K562 (cell line): ENCODE results near the gene SPHK1. TPM values are rescaled to one million over a fixed set of nuclear protein-coding genes. Genes with fewer than 3 reads are reported as not detected.

ENCODE experiments used
- CEBPB ChIP-seq: fragments of 450-650 bp; IDR thresholded peaks from 2 replicates; pipeline ENCODE4 v1.6.1; 2016; ENCODE audit warnings: missing genetic modification characterization, missing compliant biosample characterization
- ELK1 ChIP-seq: sonication (generic); formaldehyde crosslinking; IDR thresholded peaks from 2 replicates; pipeline ENCODE4 v1.8.1; 2022; ENCODE audit warnings: missing genetic modification reagents
- ESRRB ChIP-seq: fragments of 250-450 bp; sonication (Bioruptor Pico); IDR thresholded peaks from 2 replicates; pipeline ENCODE4 v1.5.0; 2020; ENCODE audit warnings: mild to moderate bottlenecking, moderate library complexity, borderline replicate concordance
- IRF2 ChIP-seq: sonication (generic); formaldehyde crosslinking; IDR thresholded peaks from 2 replicates; pipeline ENCODE4 v1.8.1; 2022; ENCODE audit warnings: mild to moderate bottlenecking, missing genetic modification reagents
- MITF ChIP-seq: IDR thresholded peaks from 2 replicates; pipeline ENCODE4 v1.6.1; 2014; ENCODE audit warnings: antibody characterized with exemption
- NR3C1 ChIP-seq: sonication (generic); formaldehyde crosslinking; IDR thresholded peaks from 2 replicates; pipeline ENCODE4 v1.8.1; 2022; ENCODE audit warnings: missing genetic modification reagents
- SP1 ChIP-seq: sonication (generic); formaldehyde crosslinking; IDR thresholded peaks from 2 replicates; pipeline ENCODE4 v1.8.1; 2022; ENCODE audit warnings: mild to moderate bottlenecking, missing genetic modification reagents
- SREBF1 ChIP-seq: fragments of 150-350 bp; IDR thresholded peaks from 2 replicates; pipeline ENCODE4 v1.6.1; 2014; ENCODE audit warnings: antibody characterized with exemption, low read depth, low read length, borderline replicate concordance
- SRSF1 ChIP-seq: fragments of 200-400 bp; formaldehyde crosslinking; IDR thresholded peaks from 2 replicates; pipeline ENCODE4 v1.6.1; 2017; ENCODE audit warnings: mild to moderate bottlenecking, low read depth, low read length, moderate library complexity
- TCF7 ChIP-seq: sonication (generic); IDR thresholded peaks from 2 replicates; pipeline ENCODE4 v1.6.1; 2016; ENCODE audit warnings: antibody characterized with exemption, borderline replicate concordance
- ZNF184 ChIP-seq: sonication (generic); formaldehyde crosslinking; IDR thresholded peaks from 2 replicates; pipeline ENCODE4 v1.5.0; 2020; ENCODE audit warnings: missing genetic modification reagents
- ZNF395 ChIP-seq: fragments of 200-800 bp; sonication (Bioruptor generic); IDR thresholded peaks from 2 replicates; pipeline ENCODE4 v1.6.1; 2017; ENCODE audit warnings: missing genetic modification characterization, missing compliant biosample characterization
- polyA plus RNA-seq, 8 experiments: library from polyadenylated mRNA; depleted of rRNA in 4 of 8; stranded (reverse) in 5 of 8; unstranded in 3 of 8; fragments of >200 nt; fragmentation: Nextera tagmentation in 2 of 8; fragmentation: Illumina TruSeq in 1 of 8; extraction: Ambion mirVana in 2 of 8; extraction: Trizol in 1 of 8; gene quantifications; 2 replicates each; pipeline versions ENCODE4 v1.2.1 to v1.2.3, GENCODE V29; 2011 to 2014; ENCODE audit warnings: inconsistent platforms in 1 of 8, missing spikeins in 1 of 8
- total RNA-seq, 7 experiments: library from RNA; depleted of rRNA in 6 of 7; stranded (reverse); fragments of >200 nt in 6 of 7; fragmentation: Illumina TruSeq in 2 of 7; extraction: Trizol in 2 of 7; gene quantifications; 2 replicates each; pipeline versions ENCODE4 v1.2.1 to v1.2.3, GENCODE V29; 2011 to 2021; ENCODE audit warnings: low replicate concordance in 1 of 7

The SPHK1 gene
- total and polyA plus RNA-seq, 9 of the 15 experiments (the other 6 are each of a cell fraction or from before 2014, with no cell fraction given), result 0.21 to 60.3 (median 14.5) TPM

- TF ChIP-seq IRF2 (CRISPR knock-in tag) (no peak), ELK1 (CRISPR knock-in tag) (no peak), CEBPB (tag) (no peak), MITF (no peak), ZNF395 (no peak), SRSF1 (no peak), ZNF184 (CRISPR knock-in tag) (no peak), ESRRB (CRISPR knock-in tag) (no peak), SREBF1 (no peak), TCF7 (no peak), NR3C1 (CRISPR knock-in tag) (no peak), SP1 (CRISPR knock-in tag) (no peak)
- TF ChIP-seq, all 486 proteins: peak for 0
Observed at GRCh38 chr17:76356803-76357456, 27.5 kb upstream of the SPHK1 start (continued).
